HepG2 (cell line): Measurements from ENCODE around the gene GUK1. TPM values are rescaled to one million over a fixed set of nuclear protein-coding genes. Genes with fewer than 3 reads are reported as not detected.

Experiments used
- FOXK2 ChIP-seq: fragments of 450-650 bp; IDR thresholded peaks from 2 replicates; pipeline ENCODE4 v1.6.1; 2016
- HNF4G ChIP-seq, 2 experiments: sonication (generic) in 1 of 2; formaldehyde crosslinking in 1 of 2; IDR thresholded peaks; 2 replicates each; pipeline versions ENCODE4 v1.4.0 to v1.6.1; 2011 to 2020; ENCODE audit warnings: borderline replicate concordance in 2 of 2, low read depth in 2 of 2, mild to moderate bottlenecking in 2 of 2, low read length in 1 of 2, missing genetic modification reagents in 1 of 2, moderate library complexity in 1 of 2
- HOXA3 ChIP-seq: sonication (generic); formaldehyde crosslinking; IDR thresholded peaks from 2 replicates; pipeline ENCODE4 v1.5.0; 2020; ENCODE audit warnings: missing genetic modification reagents
- SUZ12 ChIP-seq: fragments of 150-350 bp; IDR thresholded peaks from 2 replicates; pipeline ENCODE4 v1.6.1; 2014; ENCODE audit warnings: low read depth, low read length
- TBL1XR1 ChIP-seq: fragments of 150-350 bp; IDR thresholded peaks from 2 replicates; pipeline ENCODE4 v1.6.1; 2014; ENCODE audit warnings: borderline replicate concordance, low read length; ENCODE audit not compliant: partially characterized antibody
- U2AF1 ChIP-seq: fragments of 200-400 bp; formaldehyde crosslinking; optimal IDR thresholded peaks from 2 replicates; pipeline ENCODE3; 2017; ENCODE audit warnings: mild to moderate bottlenecking, low read depth, low read length
- ZNF136 ChIP-seq: sonication (generic); formaldehyde crosslinking; IDR thresholded peaks from 2 replicates; pipeline ENCODE4 v1.8.1; 2022; ENCODE audit warnings: low read depth, mild to moderate bottlenecking, moderate library complexity, missing genetic modification reagents
- ZNF3 ChIP-seq: IDR thresholded peaks from 2 replicates; pipeline ENCODE4 v1.7.0; 2017; ENCODE audit warnings: inconsistent platforms
- ZNF644 ChIP-seq: IDR thresholded peaks from 2 replicates; pipeline ENCODE4 v1.6.1; 2016; ENCODE audit warnings: low read depth
- ZNF670 ChIP-seq: sonication (generic); formaldehyde crosslinking; IDR thresholded peaks from 2 replicates; pipeline ENCODE4 v1.8.0; 2022; ENCODE audit warnings: mild to moderate bottlenecking, missing genetic modification reagents, borderline replicate concordance
- ZNF674 ChIP-seq: sonication (generic); formaldehyde crosslinking; IDR thresholded peaks from 2 replicates; pipeline ENCODE4 v1.5.0; 2020; ENCODE audit warnings: low read depth, mild to moderate bottlenecking, missing genetic modification reagents
- ZNF761 ChIP-seq: sonication (generic); formaldehyde crosslinking; conservative IDR thresholded peaks from 2 replicates; pipeline ENCODE4 v1.4.0; 2020; ENCODE audit warnings: mild to moderate bottlenecking, missing genetic modification reagents
- ZSCAN12 ChIP-seq: sonication (generic); formaldehyde crosslinking; IDR thresholded peaks from 2 replicates; pipeline ENCODE4 v1.9.0; 2021; ENCODE audit warnings: mild to moderate bottlenecking, missing genetic modification reagents
- polyA plus RNA-seq, 8 experiments: library from polyadenylated mRNA; depleted of rRNA in 3 of 8; stranded (reverse) in 7 of 8; unstranded in 1 of 8; fragments of >200 nt; fragmentation: Illumina TruSeq in 4 of 8; extraction: Trizol in 4 of 8; gene quantifications; 2 replicates each; pipeline versions ENCODE4 v1.2.1 to v1.2.3, GENCODE V29; 2011 to 2016; ENCODE audit warnings: low read depth in 4 of 8, missing spikeins in 1 of 8, mixed read lengths in 1 of 8; ENCODE audit not compliant: insufficient read depth in 1 of 8
- total RNA-seq, 5 experiments: library from RNA; depleted of rRNA; stranded (reverse); fragments of >200 nt; fragmentation: Illumina TruSeq; extraction: Trizol; gene quantifications; 2 replicates each; pipeline ENCODE4 v1.2.3, GENCODE V29; 2016; ENCODE audit warnings: low read depth in 1 of 5
- TF ChIP-seq, protein P1 (sequence below): sonication (generic); formaldehyde crosslinking; conservative IDR thresholded peaks from 2 replicates; pipeline ENCODE4 v1.8.0; 2022; ENCODE audit warnings: missing genetic modification reagents
- TF ChIP-seq, protein P2 (sequence below): sonication (generic); formaldehyde crosslinking; IDR thresholded peaks from 2 replicates; pipeline ENCODE4 v1.5.1; 2020; ENCODE audit warnings: mild to moderate bottlenecking, missing genetic modification reagents, moderate library complexity
- TF ChIP-seq, protein P3 (sequence below): sonication (generic); formaldehyde crosslinking; IDR thresholded peaks from 2 replicates; pipeline ENCODE4 v1.4.0; 2020; ENCODE audit warnings: mild to moderate bottlenecking, missing genetic modification reagents
- TF ChIP-seq, protein P4 (sequence below): sonication (generic); formaldehyde crosslinking; conservative IDR thresholded peaks from 2 replicates; pipeline ENCODE4 v1.4.0; 2020; ENCODE audit warnings: mild to moderate bottlenecking, missing genetic modification reagents, moderate library complexity

GUK1 gene
- total and polyA plus RNA-seq, 2 of the 13 experiments (the other 11 are each of a cell fraction or from before 2014, with no cell fraction given): 116 to 154 TPM

DNA sequence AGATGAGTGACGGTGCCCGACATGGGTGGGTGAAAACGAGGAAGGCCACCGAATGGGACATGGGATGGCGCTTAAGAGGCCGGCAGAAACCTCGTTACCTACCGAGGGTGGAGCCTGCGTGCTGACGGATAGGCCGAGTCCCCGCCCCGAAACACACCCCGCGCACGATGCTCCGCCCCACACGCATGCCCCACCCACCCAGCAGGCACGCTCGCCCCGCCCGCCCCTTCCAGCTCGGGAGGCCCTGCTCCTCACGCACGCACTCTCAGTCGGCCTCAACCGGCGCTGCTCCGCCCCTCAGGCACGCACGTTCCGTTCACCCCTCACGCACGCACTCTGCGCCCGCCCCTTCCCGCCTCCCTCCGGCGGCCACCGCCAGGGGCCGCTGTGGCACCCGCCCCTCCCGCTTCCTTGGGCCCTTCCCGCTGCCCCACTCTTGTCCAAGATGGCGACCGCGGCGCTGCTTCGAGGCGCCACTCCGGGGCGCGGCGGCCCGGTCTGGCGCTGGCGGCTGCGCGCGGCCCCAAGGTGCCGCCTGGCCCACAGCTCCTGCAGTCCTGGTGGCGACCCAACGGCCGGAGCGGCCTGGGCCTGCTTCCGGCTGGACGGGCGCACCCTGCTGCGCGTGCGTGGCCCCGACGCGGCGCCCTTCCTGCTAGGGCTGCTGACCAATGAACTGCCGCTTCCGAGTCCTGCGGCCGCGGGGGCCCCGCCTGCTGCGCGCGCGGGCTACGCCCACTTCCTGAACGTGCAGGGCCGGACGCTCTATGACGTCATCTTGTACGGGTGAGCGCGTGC, 25.5 kb downstream of the GUK1 start, which contains the start of gene IBA57 (continued):
- TF ChIP-seq, protein P1, sequence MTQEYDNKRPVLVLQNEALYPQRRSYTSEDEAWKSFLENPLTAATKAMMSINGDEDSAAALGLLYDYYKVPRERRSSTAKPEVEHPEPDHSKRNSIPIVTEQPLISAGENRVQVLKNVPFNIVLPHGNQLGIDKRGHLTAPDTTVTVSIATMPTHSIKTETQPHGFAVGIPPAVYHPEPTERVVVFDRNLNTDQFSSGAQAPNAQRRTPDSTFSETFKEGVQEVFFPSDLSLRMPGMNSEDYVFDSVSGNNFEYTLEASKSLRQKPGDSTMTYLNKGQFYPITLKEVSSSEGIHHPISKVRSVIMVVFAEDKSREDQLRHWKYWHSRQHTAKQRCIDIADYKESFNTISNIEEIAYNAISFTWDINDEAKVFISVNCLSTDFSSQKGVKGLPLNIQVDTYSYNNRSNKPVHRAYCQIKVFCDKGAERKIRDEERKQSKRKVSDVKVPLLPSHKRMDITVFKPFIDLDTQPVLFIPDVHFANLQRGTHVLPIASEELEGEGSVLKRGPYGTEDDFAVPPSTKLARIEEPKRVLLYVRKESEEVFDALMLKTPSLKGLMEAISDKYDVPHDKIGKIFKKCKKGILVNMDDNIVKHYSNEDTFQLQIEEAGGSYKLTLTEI: no peak
- TF ChIP-seq HNF4G (IDR thresholded peaks at IDR 0.05; ENCODE audit: borderline replicate concordance, low read depth, low read length): no peak
- no peak for TF ChIP-seq HNF4G (CRISPR knock-in tag; IDR thresholded peaks at IDR 0.05; ENCODE audit: borderline replicate concordance, low read depth)
- no peak for TF ChIP-seq ZSCAN12 (CRISPR knock-in tag)
- peak; percentile 32; the same call in 1 of the 2 replicates for TF ChIP-seq ZNF136 (CRISPR knock-in tag)
- peak; percentile 66; the same call in 1 of the 2 replicates for TF ChIP-seq ZNF761 (CRISPR knock-in tag)
- TF ChIP-seq ZNF670 (CRISPR knock-in tag): no peak; the same call in 1 of the 2 replicates
- no peak for TF ChIP-seq ZNF644 (CRISPR knock-in tag)
- TF ChIP-seq HOXA3 (CRISPR knock-in tag): peak; percentile 80
- no peak for TF ChIP-seq U2AF1
- TF ChIP-seq, protein P2, sequence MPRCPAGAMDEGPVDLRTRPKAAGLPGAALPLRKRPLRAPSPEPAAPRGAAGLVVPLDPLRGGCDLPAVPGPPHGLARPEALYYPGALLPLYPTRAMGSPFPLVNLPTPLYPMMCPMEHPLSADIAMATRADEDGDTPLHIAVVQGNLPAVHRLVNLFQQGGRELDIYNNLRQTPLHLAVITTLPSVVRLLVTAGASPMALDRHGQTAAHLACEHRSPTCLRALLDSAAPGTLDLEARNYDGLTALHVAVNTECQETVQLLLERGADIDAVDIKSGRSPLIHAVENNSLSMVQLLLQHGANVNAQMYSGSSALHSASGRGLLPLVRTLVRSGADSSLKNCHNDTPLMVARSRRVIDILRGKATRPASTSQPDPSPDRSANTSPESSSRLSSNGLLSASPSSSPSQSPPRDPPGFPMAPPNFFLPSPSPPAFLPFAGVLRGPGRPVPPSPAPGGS (CRISPR knock-in tag): peak; percentile 90
- TF ChIP-seq TBL1XR1: no peak
- TF ChIP-seq SUZ12: no peak
- no peak for TF ChIP-seq ZNF3 (CRISPR knock-in tag)
- TF ChIP-seq, protein P3, sequence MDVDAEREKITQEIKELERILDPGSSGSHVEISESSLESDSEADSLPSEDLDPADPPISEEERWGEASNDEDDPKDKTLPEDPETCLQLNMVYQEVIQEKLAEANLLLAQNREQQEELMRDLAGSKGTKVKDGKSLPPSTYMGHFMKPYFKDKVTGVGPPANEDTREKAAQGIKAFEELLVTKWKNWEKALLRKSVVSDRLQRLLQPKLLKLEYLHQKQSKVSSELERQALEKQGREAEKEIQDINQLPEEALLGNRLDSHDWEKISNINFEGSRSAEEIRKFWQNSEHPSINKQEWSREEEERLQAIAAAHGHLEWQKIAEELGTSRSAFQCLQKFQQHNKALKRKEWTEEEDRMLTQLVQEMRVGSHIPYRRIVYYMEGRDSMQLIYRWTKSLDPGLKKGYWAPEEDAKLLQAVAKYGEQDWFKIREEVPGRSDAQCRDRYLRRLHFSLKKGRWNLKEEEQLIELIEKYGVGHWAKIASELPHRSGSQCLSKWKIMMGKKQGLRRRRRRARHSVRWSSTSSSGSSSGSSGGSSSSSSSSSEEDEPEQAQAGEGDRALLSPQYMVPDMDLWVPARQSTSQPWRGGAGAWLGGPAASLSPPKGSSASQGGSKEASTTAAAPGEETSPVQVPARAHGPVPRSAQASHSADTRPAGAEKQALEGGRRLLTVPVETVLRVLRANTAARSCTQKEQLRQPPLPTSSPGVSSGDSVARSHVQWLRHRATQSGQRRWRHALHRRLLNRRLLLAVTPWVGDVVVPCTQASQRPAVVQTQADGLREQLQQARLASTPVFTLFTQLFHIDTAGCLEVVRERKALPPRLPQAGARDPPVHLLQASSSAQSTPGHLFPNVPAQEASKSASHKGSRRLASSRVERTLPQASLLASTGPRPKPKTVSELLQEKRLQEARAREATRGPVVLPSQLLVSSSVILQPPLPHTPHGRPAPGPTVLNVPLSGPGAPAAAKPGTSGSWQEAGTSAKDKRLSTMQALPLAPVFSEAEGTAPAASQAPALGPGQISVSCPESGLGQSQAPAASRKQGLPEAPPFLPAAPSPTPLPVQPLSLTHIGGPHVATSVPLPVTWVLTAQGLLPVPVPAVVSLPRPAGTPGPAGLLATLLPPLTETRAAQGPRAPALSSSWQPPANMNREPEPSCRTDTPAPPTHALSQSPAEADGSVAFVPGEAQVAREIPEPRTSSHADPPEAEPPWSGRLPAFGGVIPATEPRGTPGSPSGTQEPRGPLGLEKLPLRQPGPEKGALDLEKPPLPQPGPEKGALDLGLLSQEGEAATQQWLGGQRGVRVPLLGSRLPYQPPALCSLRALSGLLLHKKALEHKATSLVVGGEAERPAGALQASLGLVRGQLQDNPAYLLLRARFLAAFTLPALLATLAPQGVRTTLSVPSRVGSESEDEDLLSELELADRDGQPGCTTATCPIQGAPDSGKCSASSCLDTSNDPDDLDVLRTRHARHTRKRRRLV (CRISPR knock-in tag): no peak
- no peak for TF ChIP-seq ZNF674
- TF ChIP-seq, protein P4, sequence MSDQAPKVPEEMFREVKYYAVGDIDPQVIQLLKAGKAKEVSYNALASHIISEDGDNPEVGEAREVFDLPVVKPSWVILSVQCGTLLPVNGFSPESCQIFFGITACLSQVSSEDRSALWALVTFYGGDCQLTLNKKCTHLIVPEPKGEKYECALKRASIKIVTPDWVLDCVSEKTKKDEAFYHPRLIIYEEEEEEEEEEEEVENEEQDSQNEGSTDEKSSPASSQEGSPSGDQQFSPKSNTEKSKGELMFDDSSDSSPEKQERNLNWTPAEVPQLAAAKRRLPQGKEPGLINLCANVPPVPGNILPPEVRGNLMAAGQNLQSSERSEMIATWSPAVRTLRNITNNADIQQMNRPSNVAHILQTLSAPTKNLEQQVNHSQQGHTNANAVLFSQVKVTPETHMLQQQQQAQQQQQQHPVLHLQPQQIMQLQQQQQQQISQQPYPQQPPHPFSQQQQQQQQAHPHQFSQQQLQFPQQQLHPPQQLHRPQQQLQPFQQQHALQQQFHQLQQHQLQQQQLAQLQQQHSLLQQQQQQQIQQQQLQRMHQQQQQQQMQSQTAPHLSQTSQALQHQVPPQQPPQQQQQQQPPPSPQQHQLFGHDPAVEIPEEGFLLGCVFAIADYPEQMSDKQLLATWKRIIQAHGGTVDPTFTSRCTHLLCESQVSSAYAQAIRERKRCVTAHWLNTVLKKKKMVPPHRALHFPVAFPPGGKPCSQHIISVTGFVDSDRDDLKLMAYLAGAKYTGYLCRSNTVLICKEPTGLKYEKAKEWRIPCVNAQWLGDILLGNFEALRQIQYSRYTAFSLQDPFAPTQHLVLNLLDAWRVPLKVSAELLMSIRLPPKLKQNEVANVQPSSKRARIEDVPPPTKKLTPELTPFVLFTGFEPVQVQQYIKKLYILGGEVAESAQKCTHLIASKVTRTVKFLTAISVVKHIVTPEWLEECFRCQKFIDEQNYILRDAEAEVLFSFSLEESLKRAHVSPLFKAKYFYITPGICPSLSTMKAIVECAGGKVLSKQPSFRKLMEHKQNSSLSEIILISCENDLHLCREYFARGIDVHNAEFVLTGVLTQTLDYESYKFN (CRISPR knock-in tag): 0 out of 2 replicates have a peak, but pooled peaks have one; percentile 27
- no peak for TF ChIP-seq FOXK2
